ENCODE measurements around the gene BDH1. TPM values are rescaled to one million over a fixed set of nuclear protein-coding genes. Genes with fewer than 3 reads are reported as not detected.
"Not testable (repeated sequence)": the region's sequence is repeated elsewhere in the genome, so short reads cannot be mapped to it uniquely, and the experiment has no call there.

BDH1 gene
- total RNA-seq, 1 donor from 2014 or later = 8.8 TPM

GRCh38 chr3:197578376-197578775 lies 22.6 kb upstream of the BDH1 start:
- no peak for DNase-seq (ENCODE audit: extremely low read depth, low read depth, low spot score)

GRCh38 chr3:197577366-197578074 lies 21.8 kb upstream of the BDH1 start:
- DNase-seq (ENCODE audit: extremely low read depth, low read depth, low spot score) = no peak

- no peak for DNase-seq (ENCODE audit: extremely low read depth, low read depth, low spot score)
Observed at GRCh38 chr3:197576838-197577237, 21.1 kb upstream of the BDH1 start.

GRCh38 chr3:197575362-197575761 lies 19.6 kb upstream of the BDH1 start:
- no peak for DNase-seq (ENCODE audit: extremely low read depth, low read depth, low spot score)

- DNase-seq (ENCODE audit: extremely low read depth, low read depth, low spot score) = not testable (repeated sequence)
Observed at GRCh38 chr3:197574396-197574991, 18.7 kb upstream of the BDH1 start.

- no peak for DNase-seq (ENCODE audit: extremely low read depth, low read depth, low spot score)
Observed at GRCh38 chr3:197573048-197573767, 17.4 kb upstream of the BDH1 start.

- not testable (repeated sequence) for DNase-seq (ENCODE audit: extremely low read depth, low read depth, low spot score)
Observed at GRCh38 chr3:197571880-197572172, 16.1 kb upstream of the BDH1 start.

- not testable (repeated sequence) for DNase-seq (ENCODE audit: extremely low read depth, low read depth, low spot score)
Observed at GRCh38 chr3:197571074-197571879, 15.5 kb upstream of the BDH1 start.

- not testable (repeated sequence) for DNase-seq (ENCODE audit: extremely low read depth, low read depth, low spot score)
Observed at GRCh38 chr3:197569433-197569832, 13.7 kb upstream of the BDH1 start.

GRCh38 chr3:197567904-197568681 lies 12.3 kb upstream of the BDH1 start:
- no peak for DNase-seq (ENCODE audit: extremely low read depth, low read depth, low spot score)

- not testable (repeated sequence) for DNase-seq (ENCODE audit: extremely low read depth, low read depth, low spot score)
Observed at GRCh38 chr3:197566155-197566554, 10.4 kb upstream of the BDH1 start.

GRCh38 chr3:197564097-197564843 lies 8.5 kb upstream of the BDH1 start:
- no peak for DNase-seq (ENCODE audit: extremely low read depth, low read depth, low spot score)

- no peak for DNase-seq (ENCODE audit: extremely low read depth, low read depth, low spot score)
Observed at GRCh38 chr3:197562398-197563251, 6.9 kb upstream of the BDH1 start.

- DNase-seq (ENCODE audit: extremely low read depth, low read depth, low spot score) = no peak
Observed at GRCh38 chr3:197561926-197562325, 6.2 kb upstream of the BDH1 start.

GRCh38 chr3:197559651-197560050 lies 3.9 kb upstream of the BDH1 start:
- DNase-seq (ENCODE audit: extremely low read depth, low read depth, low spot score) = no peak

- DNase-seq (ENCODE audit: extremely low read depth, low read depth, low spot score) = peak; percentile 69
Observed at GRCh38 chr3:197554562-197555280, 1.0 kb downstream of the BDH1 start.

GRCh38 chr3:197554196-197554561 lies 1.6 kb downstream of the BDH1 start:
- no peak for DNase-seq (ENCODE audit: extremely low read depth, low read depth, low spot score)

GRCh38 chr3:197552198-197552597 lies 3.6 kb downstream of the BDH1 start:
- no peak for DNase-seq (ENCODE audit: extremely low read depth, low read depth, low spot score)

All from glomerular endothelial cell (primary cell).